ENCODE measurements around the gene PALD1.

PALD1 gene

GRCh38 chr10:70540089-70540788 lies 61.7 kb downstream of the PALD1 start:
- Histone ChIP-seq H3K9ac (ENCODE audit: low read length) (no peak overlapping the region), H3K36me3 (ENCODE audit: control insufficient read depth, insufficient read depth, low read length) (peaks cover 37% of the 10 kb centered on the region), H3K27ac (ENCODE audit: low read depth, low read length) (no peak overlapping the region), H3K4me3 (ENCODE audit: low read depth, low read length) (no peak overlapping the region), H3K9me3 (ENCODE audit: control insufficient read depth, insufficient read depth, low read depth, low read length) (no peaks in the 10 kb centered on the region), H3K4me1 (ENCODE audit: control insufficient read depth, insufficient read depth, low read length) (peaks cover 14% of the 10 kb centered on the region), H3K27me3 (ENCODE audit: control insufficient read depth, insufficient read depth, low read length) (no peaks in the 10 kb centered on the region)

- no peaks in the 10 kb centered on the region for H3K27me3 ChIP-seq (ENCODE audit: control insufficient read depth, insufficient read depth, low read length)
- peaks cover 34% of the 10 kb centered on the region for H3K36me3 ChIP-seq (ENCODE audit: control insufficient read depth, insufficient read depth, low read length)
- H3K4me3 ChIP-seq (ENCODE audit: low read depth, low read length): no peak overlapping the region
- peaks cover 14% of the 10 kb centered on the region for H3K4me1 ChIP-seq (ENCODE audit: control insufficient read depth, insufficient read depth, low read length)
- H3K9me3 ChIP-seq (ENCODE audit: control insufficient read depth, insufficient read depth, low read depth, low read length): no peaks in the 10 kb centered on the region
- H3K9ac ChIP-seq (ENCODE audit: low read length): no peak overlapping the region
- no peak overlapping the region for H3K27ac ChIP-seq (ENCODE audit: low read depth, low read length)
Measured at GRCh38 chr10:70540789-70541360, 62.3 kb downstream of the PALD1 start.

GRCh38 chr10:70541736-70542564 lies 63.4 kb downstream of the PALD1 start:
- no peak overlapping the region for H3K9ac ChIP-seq (ENCODE audit: low read length)
- H3K9me3 ChIP-seq (ENCODE audit: control insufficient read depth, insufficient read depth, low read depth, low read length): no peaks in the 10 kb centered on the region

GRCh38 chr10:70542565-70542938 lies 64.0 kb downstream of the PALD1 start:
- Histone ChIP-seq H3K9me3 (ENCODE audit: control insufficient read depth, insufficient read depth, low read depth, low read length) (no peaks in the 10 kb centered on the region), H3K27ac (ENCODE audit: low read depth, low read length) (no peak overlapping the region), H3K27me3 (ENCODE audit: control insufficient read depth, insufficient read depth, low read length) (no peaks in the 10 kb centered on the region), H3K4me1 (ENCODE audit: control insufficient read depth, insufficient read depth, low read length) (peaks cover under 1% of the 10 kb centered on the region; the same call in 1 of the 2 replicates), H3K4me3 (ENCODE audit: low read depth, low read length) (no peak overlapping the region), H3K36me3 (ENCODE audit: control insufficient read depth, insufficient read depth, low read length) (peaks cover 44% of the 10 kb centered on the region), H3K9ac (ENCODE audit: low read length) (no peak overlapping the region)

More at GRCh38 chr10:70541736-70542564, 63.4 kb downstream of the PALD1 start:
- H3K4me1 ChIP-seq (ENCODE audit: control insufficient read depth, insufficient read depth, low read length): peaks cover 4% of the 10 kb centered on the region; the same call in 1 of the 2 replicates
- no peak overlapping the region for H3K4me3 ChIP-seq (ENCODE audit: low read depth, low read length)
- no peak overlapping the region for H3K27ac ChIP-seq (ENCODE audit: low read depth, low read length)
- H3K36me3 ChIP-seq (ENCODE audit: control insufficient read depth, insufficient read depth, low read length): peaks cover 40% of the 10 kb centered on the region
- no peaks in the 10 kb centered on the region for H3K27me3 ChIP-seq (ENCODE audit: control insufficient read depth, insufficient read depth, low read length)

GRCh38 chr10:70543911-70544310 lies 65.3 kb downstream of the PALD1 start:
- no peak overlapping the region for H3K9ac ChIP-seq (ENCODE audit: low read length)
- peaks cover 36% of the 10 kb centered on the region for H3K36me3 ChIP-seq (ENCODE audit: control insufficient read depth, insufficient read depth, low read length)
- H3K4me1 ChIP-seq (ENCODE audit: control insufficient read depth, insufficient read depth, low read length): no peaks in the 10 kb centered on the region
- H3K4me3 ChIP-seq (ENCODE audit: low read depth, low read length): no peak overlapping the region
- no peaks in the 10 kb centered on the region for H3K27me3 ChIP-seq (ENCODE audit: control insufficient read depth, insufficient read depth, low read length)
- no peak overlapping the region for H3K27ac ChIP-seq (ENCODE audit: low read depth, low read length)
- no peaks in the 10 kb centered on the region for H3K9me3 ChIP-seq (ENCODE audit: control insufficient read depth, insufficient read depth, low read depth, low read length)

- H3K27me3 ChIP-seq (ENCODE audit: control insufficient read depth, insufficient read depth, low read length): no peaks in the 10 kb centered on the region
- peaks cover 34% of the 10 kb centered on the region for H3K36me3 ChIP-seq (ENCODE audit: control insufficient read depth, insufficient read depth, low read length)
- no peak overlapping the region for H3K9ac ChIP-seq (ENCODE audit: low read length)
- no peaks in the 10 kb centered on the region for H3K4me1 ChIP-seq (ENCODE audit: control insufficient read depth, insufficient read depth, low read length)
- H3K4me3 ChIP-seq (ENCODE audit: low read depth, low read length): no peak overlapping the region
- H3K9me3 ChIP-seq (ENCODE audit: control insufficient read depth, insufficient read depth, low read depth, low read length): no peaks in the 10 kb centered on the region
- H3K27ac ChIP-seq (ENCODE audit: low read depth, low read length): no peak overlapping the region
Measured at GRCh38 chr10:70544431-70545340, 66.1 kb downstream of the PALD1 start.

GRCh38 chr10:70546584-70546983 lies 68.0 kb downstream of the PALD1 start:
- H3K9ac ChIP-seq (ENCODE audit: low read length): no peak overlapping the region
- no peaks in the 10 kb centered on the region for H3K27me3 ChIP-seq (ENCODE audit: control insufficient read depth, insufficient read depth, low read length)
- H3K36me3 ChIP-seq (ENCODE audit: control insufficient read depth, insufficient read depth, low read length): peaks cover 35% of the 10 kb centered on the region
- no peaks in the 10 kb centered on the region for H3K4me1 ChIP-seq (ENCODE audit: control insufficient read depth, insufficient read depth, low read length)
- no peak overlapping the region for H3K27ac ChIP-seq (ENCODE audit: low read depth, low read length)
- no peak overlapping the region for H3K4me3 ChIP-seq (ENCODE audit: low read depth, low read length)
- H3K9me3 ChIP-seq (ENCODE audit: control insufficient read depth, insufficient read depth, low read depth, low read length): no peaks in the 10 kb centered on the region

GRCh38 chr10:70549351-70549961 lies 70.9 kb downstream of the PALD1 start:
- Histone ChIP-seq H3K9me3 (ENCODE audit: control insufficient read depth, insufficient read depth, low read depth, low read length) (no peaks in the 10 kb centered on the region), H3K36me3 (ENCODE audit: control insufficient read depth, insufficient read depth, low read length) (peaks cover 37% of the 10 kb centered on the region), H3K4me1 (ENCODE audit: control insufficient read depth, insufficient read depth, low read length) (no peaks in the 10 kb centered on the region), H3K27me3 (ENCODE audit: control insufficient read depth, insufficient read depth, low read length) (no peaks in the 10 kb centered on the region), H3K9ac (ENCODE audit: low read length) (no peak overlapping the region), H3K27ac (ENCODE audit: low read depth, low read length) (no peak overlapping the region), H3K4me3 (ENCODE audit: low read depth, low read length) (no peak overlapping the region)

- Histone ChIP-seq H3K27ac (ENCODE audit: low read depth, low read length) (no peak overlapping the region), H3K9ac (ENCODE audit: low read length) (no peak overlapping the region), H3K27me3 (ENCODE audit: control insufficient read depth, insufficient read depth, low read length) (no peaks in the 10 kb centered on the region), H3K36me3 (ENCODE audit: control insufficient read depth, insufficient read depth, low read length) (peaks cover 37% of the 10 kb centered on the region), H3K9me3 (ENCODE audit: control insufficient read depth, insufficient read depth, low read depth, low read length) (no peaks in the 10 kb centered on the region), H3K4me1 (ENCODE audit: control insufficient read depth, insufficient read depth, low read length) (no peaks in the 10 kb centered on the region), H3K4me3 (ENCODE audit: low read depth, low read length) (no peak overlapping the region)
Measured at GRCh38 chr10:70549962-70550458, 71.4 kb downstream of the PALD1 start.

- Histone ChIP-seq H3K4me3 (ENCODE audit: low read depth, low read length) (no peak overlapping the region), H3K36me3 (ENCODE audit: control insufficient read depth, insufficient read depth, low read length) (peaks cover 37% of the 10 kb centered on the region), H3K27ac (ENCODE audit: low read depth, low read length) (no peak overlapping the region), H3K27me3 (ENCODE audit: control insufficient read depth, insufficient read depth, low read length) (no peaks in the 10 kb centered on the region), H3K9ac (ENCODE audit: low read length) (no peak overlapping the region), H3K4me1 (ENCODE audit: control insufficient read depth, insufficient read depth, low read length) (no peaks in the 10 kb centered on the region), H3K9me3 (ENCODE audit: control insufficient read depth, insufficient read depth, low read depth, low read length) (no peaks in the 10 kb centered on the region)
Measured at GRCh38 chr10:70550459-70550858, 71.9 kb downstream of the PALD1 start.
